Activated CD4-positive, alpha-beta T cell treated with anti-CD3 and anti-CD28 coated beads, Interleukin-2, amount 10 ng/mL, durations not matched to agents 7 days and 5 days (primary cell): Measurements from ENCODE around the gene IGFBP3. TPM values are rescaled to one million over a fixed set of nuclear protein-coding genes. Genes with fewer than 3 reads are reported as not detected.

Experiments used
- CTCF ChIA-PET: fragments of 350-600 bp; sonication (Branson Sonifier 250); formaldehyde crosslinking; loops from one replicate; lab custom pipeline; 2021; ENCODE audit warnings: antibody characterized with exemption; lab: Charles Lee
- POLR2A ChIA-PET: fragments of 350-600 bp; sonication (Branson Sonifier 250); formaldehyde crosslinking; loops from one replicate; lab custom pipeline; 2021; ENCODE audit warnings: antibody characterized with exemption; lab: Charles Lee
- DNase-seq: peaks from one replicate; pipeline ENCODE4 v3.0.0-alpha.2; 2020
- H3K27ac Mint-ChIP-seq: one replicate; pipeline ENCODE4 v1.8.0; 2021; ENCODE audit warnings: mild to moderate bottlenecking, moderate library complexity, mixed read lengths
- H3K27me3 Mint-ChIP-seq: one replicate; pipeline ENCODE4 v1.8.0; 2021; ENCODE audit warnings: mixed read lengths
- H3K36me3 Mint-ChIP-seq: one replicate; pipeline ENCODE4 v1.8.0; 2021; ENCODE audit warnings: low read depth, mixed read lengths
- H3K4me1 Mint-ChIP-seq: one replicate; pipeline ENCODE4 v1.8.0; 2021; ENCODE audit warnings: mixed read lengths
- H3K4me3 Mint-ChIP-seq: one replicate; pipeline ENCODE4 v1.8.0; 2021; ENCODE audit warnings: mild to moderate bottlenecking, moderate library complexity, mixed read lengths
- H3K9me3 Mint-ChIP-seq: one replicate; pipeline ENCODE4 v1.8.0; 2021; ENCODE audit warnings: mixed read lengths
- total RNA-seq, 2 experiments: library from RNA; stranded (reverse); gene quantifications; one replicate each; pipeline ENCODE4 v1.2.3, GENCODE V29; 2021

Gene IGFBP3
- total RNA-seq, 2 experiments from 2014 or later, result 4.0 to 4.1 TPM

DNA sequence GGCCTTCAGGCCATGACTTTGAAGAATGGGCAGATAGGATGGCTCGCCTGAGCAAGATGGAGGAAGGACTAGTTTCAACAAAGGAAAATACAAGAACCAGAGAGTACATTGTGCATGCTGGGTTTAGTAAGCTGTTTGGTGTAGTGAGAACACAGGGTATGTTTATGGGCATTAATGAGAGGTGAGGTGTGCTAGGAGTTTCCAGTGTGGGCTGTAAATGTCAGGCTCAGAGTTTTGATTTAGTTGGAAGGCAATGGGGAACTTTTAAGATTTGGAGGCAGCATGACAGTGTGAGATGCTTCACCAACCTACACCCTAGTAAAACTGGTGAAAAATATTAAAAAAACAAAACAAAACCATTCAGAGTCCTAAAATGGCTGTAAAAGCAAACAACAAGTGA lies 19.5 kb downstream of the IGFBP3 start:
- H3K27me3 Mint-ChIP-seq, result peaks cover 12% of the 10 kb centered on the region
- H3K4me1 Mint-ChIP-seq, result no peaks in the 10 kb centered on the region
- ChIA-PET CTCF (no interaction called here), POLR2A (no interaction called here)
- H3K36me3 Mint-ChIP-seq, result no peaks in the 10 kb centered on the region
- no peak for DNase-seq
- H3K9me3 Mint-ChIP-seq, result no peaks in the 10 kb centered on the region
- no peak overlapping the region for H3K4me3 Mint-ChIP-seq
- no peak overlapping the region for H3K27ac Mint-ChIP-seq

GRCh38 chr7:45898222-45898621 lies 22.9 kb downstream of the IGFBP3 start:
- Mint-ChIP-seq H3K27ac (no peak overlapping the region), H3K27me3 (peaks cover 16% of the 10 kb centered on the region), H3K4me3 (no peak overlapping the region), H3K36me3 (no peaks in the 10 kb centered on the region), H3K9me3 (no peaks in the 10 kb centered on the region), H3K4me1 (no peaks in the 10 kb centered on the region)
- ChIA-PET POLR2A (no interaction called here), CTCF (no interaction called here)
- no peak for DNase-seq

DNA sequence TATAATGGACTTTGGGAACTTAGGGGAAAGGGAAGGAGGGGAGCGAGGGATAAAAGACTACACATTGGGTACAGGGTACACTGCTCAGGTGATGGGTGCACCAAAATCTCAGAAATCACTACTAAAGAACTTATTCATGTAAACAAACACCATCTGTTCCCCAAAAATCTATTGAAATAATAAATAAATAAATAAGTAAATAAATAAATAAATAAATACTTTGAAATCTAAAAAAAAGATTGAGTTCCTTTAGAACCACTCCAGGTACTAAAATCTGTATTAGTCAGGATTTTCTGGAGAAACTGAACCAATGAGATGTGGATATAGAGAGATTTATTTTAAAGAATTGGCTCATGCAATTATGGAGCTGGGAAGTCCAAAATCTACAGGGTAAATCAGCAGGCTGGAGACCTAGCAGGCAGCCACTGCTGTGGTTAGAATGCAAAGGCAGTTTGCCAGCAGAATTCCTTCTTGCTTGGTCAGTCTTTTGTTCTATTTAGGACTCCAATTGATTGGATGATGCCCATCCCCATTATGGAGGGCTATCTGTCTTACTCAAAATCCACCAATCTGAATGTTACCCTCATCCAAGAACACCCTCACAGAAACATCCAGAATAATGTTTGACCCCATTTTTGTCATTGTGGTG lies 23.9 kb downstream of the IGFBP3 start:
- Mint-ChIP-seq H3K4me1 (no peaks in the 10 kb centered on the region), H3K9me3 (no peaks in the 10 kb centered on the region), H3K27ac (no peak overlapping the region), H3K36me3 (no peaks in the 10 kb centered on the region), H3K27me3 (peaks cover 20% of the 10 kb centered on the region), H3K4me3 (no peak overlapping the region)
- DNase-seq, result no peak
- CTCF ChIA-PET, result no interaction called here
- POLR2A ChIA-PET, result no interaction called here

- Mint-ChIP-seq H3K9me3 (no peaks in the 10 kb centered on the region), H3K36me3 (no peaks in the 10 kb centered on the region), H3K27ac (no peak overlapping the region), H3K27me3 (peaks cover 33% of the 10 kb centered on the region), H3K4me1 (no peaks in the 10 kb centered on the region), H3K4me3 (no peak overlapping the region)
- no peak for DNase-seq
- POLR2A ChIA-PET, result no interaction called here
- CTCF ChIA-PET, result no interaction called here
Measured at GRCh38 chr7:45894665-45895062, 26.4 kb downstream of the IGFBP3 start.

- H3K36me3 Mint-ChIP-seq, result no peaks in the 10 kb centered on the region
- no peak overlapping the region for H3K4me3 Mint-ChIP-seq
- H3K27ac Mint-ChIP-seq, result no peak overlapping the region
- ChIA-PET POLR2A (no interaction called here), CTCF (no interaction called here)
- DNase-seq, result no peak
- no peaks in the 10 kb centered on the region for H3K9me3 Mint-ChIP-seq
- H3K4me1 Mint-ChIP-seq, result no peaks in the 10 kb centered on the region
- peaks cover 39% of the 10 kb centered on the region for H3K27me3 Mint-ChIP-seq
Measured at GRCh38 chr7:45893996-45894664, 26.9 kb downstream of the IGFBP3 start.

- no peak for DNase-seq
- H3K4me1 Mint-ChIP-seq, result no peaks in the 10 kb centered on the region
- CTCF ChIA-PET, result no interaction called here
- no peak overlapping the region for H3K4me3 Mint-ChIP-seq
- peaks cover 38% of the 10 kb centered on the region for H3K27me3 Mint-ChIP-seq
- POLR2A ChIA-PET, result no interaction called here
- no peak overlapping the region for H3K27ac Mint-ChIP-seq
- no peaks in the 10 kb centered on the region for H3K36me3 Mint-ChIP-seq
- H3K9me3 Mint-ChIP-seq, result no peaks in the 10 kb centered on the region
Measured at GRCh38 chr7:45893374-45893995, 27.6 kb downstream of the IGFBP3 start.

DNA sequence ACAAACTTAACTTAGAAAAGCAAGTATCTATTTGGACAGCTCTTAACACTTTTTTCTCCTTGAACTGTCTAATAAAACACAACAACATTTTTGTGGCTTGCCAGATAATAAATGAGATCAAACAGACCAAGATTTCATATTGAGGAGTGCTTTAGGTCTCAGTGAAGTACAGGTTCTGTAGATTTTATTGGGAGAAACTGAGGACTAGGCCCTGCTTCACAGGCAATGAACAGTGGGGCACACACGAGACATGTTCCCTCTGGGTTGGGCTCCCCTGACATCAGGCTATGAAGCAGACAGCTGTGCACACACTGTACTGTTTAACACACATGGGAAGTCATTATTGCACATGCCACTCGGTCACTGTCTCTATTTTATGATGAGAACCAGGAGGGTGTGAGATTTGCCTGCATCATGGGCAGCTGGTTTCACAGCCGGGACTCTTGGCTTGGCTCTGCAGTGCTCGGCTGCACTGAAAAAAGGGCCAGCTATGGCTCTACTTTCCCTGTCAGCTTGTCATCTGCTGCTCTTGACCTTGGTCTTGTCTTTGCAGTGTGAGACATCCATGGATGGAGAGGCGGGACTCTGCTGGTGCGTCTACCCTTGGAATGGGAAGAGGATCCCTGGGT lies 28.6 kb downstream of the IGFBP3 start:
- no peaks in the 10 kb centered on the region for H3K36me3 Mint-ChIP-seq
- no peak overlapping the region for H3K27ac Mint-ChIP-seq
- H3K27me3 Mint-ChIP-seq, result peaks cover 48% of the 10 kb centered on the region
- no peaks in the 10 kb centered on the region for H3K4me1 Mint-ChIP-seq
- ChIA-PET CTCF (no interaction called here), POLR2A (no interaction called here)
- DNase-seq, result no peak
- H3K9me3 Mint-ChIP-seq, result no peaks in the 10 kb centered on the region
- H3K4me3 Mint-ChIP-seq, result no peak overlapping the region

GRCh38 chr7:45891462-45892402 lies 29.3 kb downstream of the IGFBP3 start:
- Mint-ChIP-seq H3K9me3 (no peaks in the 10 kb centered on the region), H3K4me1 (no peaks in the 10 kb centered on the region), H3K27me3 (peaks cover 54% of the 10 kb centered on the region), H3K4me3 (no peak overlapping the region), H3K36me3 (no peaks in the 10 kb centered on the region), H3K27ac (no peak overlapping the region)
- CTCF ChIA-PET, result no interaction called here
- POLR2A ChIA-PET, result no interaction called here
- no peak for DNase-seq

- Mint-ChIP-seq H3K36me3 (no peaks in the 10 kb centered on the region), H3K4me3 (no peak overlapping the region), H3K9me3 (no peaks in the 10 kb centered on the region), H3K27me3 (peaks cover 54% of the 10 kb centered on the region), H3K4me1 (no peaks in the 10 kb centered on the region), H3K27ac (no peak overlapping the region)
- ChIA-PET POLR2A (no interaction called here), CTCF (no interaction called here)
- DNase-seq, result no peak
Measured at GRCh38 chr7:45890902-45891461, 30.1 kb downstream of the IGFBP3 start.

- POLR2A ChIA-PET, result no interaction called here
- no peak overlapping the region for H3K4me3 Mint-ChIP-seq
- H3K4me1 Mint-ChIP-seq, result no peaks in the 10 kb centered on the region
- peaks cover 53% of the 10 kb centered on the region for H3K27me3 Mint-ChIP-seq
- H3K9me3 Mint-ChIP-seq, result no peaks in the 10 kb centered on the region
- DNase-seq, result no peak
- H3K36me3 Mint-ChIP-seq, result no peaks in the 10 kb centered on the region
- H3K27ac Mint-ChIP-seq, result no peak overlapping the region
- CTCF ChIA-PET, result no interaction called here
Measured at GRCh38 chr7:45890125-45890901, 30.8 kb downstream of the IGFBP3 start.

DNA sequence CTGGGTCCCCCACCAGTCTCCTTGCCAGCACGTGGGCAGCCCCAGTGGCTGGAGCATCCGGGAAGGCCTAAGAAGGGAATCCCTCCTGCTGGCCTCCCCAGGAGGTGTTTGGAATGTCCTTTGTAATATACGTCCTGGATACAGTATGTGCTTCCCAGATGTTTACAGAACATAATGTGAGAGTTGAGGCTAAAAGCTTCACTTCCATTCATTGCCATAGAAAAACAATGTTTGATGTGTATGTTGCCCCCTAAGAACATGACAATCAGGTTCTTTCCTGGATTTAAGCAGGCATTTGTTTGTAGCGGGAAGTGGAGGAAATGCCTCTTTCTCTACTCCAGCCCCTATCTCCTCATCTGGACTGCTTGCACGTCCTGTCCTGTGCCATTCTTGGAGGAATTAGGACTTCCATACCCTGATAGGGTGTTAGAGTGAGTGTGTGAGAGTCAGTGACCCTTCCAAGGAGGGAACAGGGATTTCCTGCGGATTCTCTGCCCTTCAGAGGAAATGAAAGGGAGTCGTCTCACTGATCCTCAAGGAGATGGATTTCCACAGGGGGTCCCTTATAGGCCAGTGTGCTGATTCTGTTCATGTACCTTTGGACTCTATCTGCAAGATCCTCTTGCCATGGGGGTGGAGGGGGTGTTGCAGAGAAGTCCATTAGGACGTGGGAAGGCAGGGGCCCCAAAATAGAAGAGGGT lies 31.6 kb downstream of the IGFBP3 start:
- no peak for DNase-seq
- no peaks in the 10 kb centered on the region for H3K4me1 Mint-ChIP-seq
- H3K4me3 Mint-ChIP-seq, result no peak overlapping the region
- ChIA-PET POLR2A (no interaction called here), CTCF (no interaction called here)
- H3K36me3 Mint-ChIP-seq, result no peaks in the 10 kb centered on the region
- no peaks in the 10 kb centered on the region for H3K9me3 Mint-ChIP-seq
- H3K27me3 Mint-ChIP-seq, result peaks cover 51% of the 10 kb centered on the region
- H3K27ac Mint-ChIP-seq, result no peak overlapping the region
